Suppressor macrophage treated with lipopolysaccharide for 4 hours (primary cell): ENCODE measurements around the gene ZNF574.
A peak's percentile ranks its signal among the peaks of the same experiment; 100 is the strongest.
"Not testable (repeated sequence)": the region's sequence is repeated elsewhere in the genome, so short reads cannot be mapped to it uniquely, and the experiment has no call there.

Experiments used
- DNase-seq: peaks from one replicate; pipeline ENCODE4 v3.0.0-alpha.2; 2020

ZNF574 gene, protein sequence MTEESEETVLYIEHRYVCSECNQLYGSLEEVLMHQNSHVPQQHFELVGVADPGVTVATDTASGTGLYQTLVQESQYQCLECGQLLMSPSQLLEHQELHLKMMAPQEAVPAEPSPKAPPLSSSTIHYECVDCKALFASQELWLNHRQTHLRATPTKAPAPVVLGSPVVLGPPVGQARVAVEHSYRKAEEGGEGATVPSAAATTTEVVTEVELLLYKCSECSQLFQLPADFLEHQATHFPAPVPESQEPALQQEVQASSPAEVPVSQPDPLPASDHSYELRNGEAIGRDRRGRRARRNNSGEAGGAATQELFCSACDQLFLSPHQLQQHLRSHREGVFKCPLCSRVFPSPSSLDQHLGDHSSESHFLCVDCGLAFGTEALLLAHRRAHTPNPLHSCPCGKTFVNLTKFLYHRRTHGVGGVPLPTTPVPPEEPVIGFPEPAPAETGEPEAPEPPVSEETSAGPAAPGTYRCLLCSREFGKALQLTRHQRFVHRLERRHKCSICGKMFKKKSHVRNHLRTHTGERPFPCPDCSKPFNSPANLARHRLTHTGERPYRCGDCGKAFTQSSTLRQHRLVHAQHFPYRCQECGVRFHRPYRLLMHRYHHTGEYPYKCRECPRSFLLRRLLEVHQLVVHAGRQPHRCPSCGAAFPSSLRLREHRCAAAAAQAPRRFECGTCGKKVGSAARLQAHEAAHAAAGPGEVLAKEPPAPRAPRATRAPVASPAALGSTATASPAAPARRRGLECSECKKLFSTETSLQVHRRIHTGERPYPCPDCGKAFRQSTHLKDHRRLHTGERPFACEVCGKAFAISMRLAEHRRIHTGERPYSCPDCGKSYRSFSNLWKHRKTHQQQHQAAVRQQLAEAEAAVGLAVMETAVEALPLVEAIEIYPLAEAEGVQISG

DNA sequence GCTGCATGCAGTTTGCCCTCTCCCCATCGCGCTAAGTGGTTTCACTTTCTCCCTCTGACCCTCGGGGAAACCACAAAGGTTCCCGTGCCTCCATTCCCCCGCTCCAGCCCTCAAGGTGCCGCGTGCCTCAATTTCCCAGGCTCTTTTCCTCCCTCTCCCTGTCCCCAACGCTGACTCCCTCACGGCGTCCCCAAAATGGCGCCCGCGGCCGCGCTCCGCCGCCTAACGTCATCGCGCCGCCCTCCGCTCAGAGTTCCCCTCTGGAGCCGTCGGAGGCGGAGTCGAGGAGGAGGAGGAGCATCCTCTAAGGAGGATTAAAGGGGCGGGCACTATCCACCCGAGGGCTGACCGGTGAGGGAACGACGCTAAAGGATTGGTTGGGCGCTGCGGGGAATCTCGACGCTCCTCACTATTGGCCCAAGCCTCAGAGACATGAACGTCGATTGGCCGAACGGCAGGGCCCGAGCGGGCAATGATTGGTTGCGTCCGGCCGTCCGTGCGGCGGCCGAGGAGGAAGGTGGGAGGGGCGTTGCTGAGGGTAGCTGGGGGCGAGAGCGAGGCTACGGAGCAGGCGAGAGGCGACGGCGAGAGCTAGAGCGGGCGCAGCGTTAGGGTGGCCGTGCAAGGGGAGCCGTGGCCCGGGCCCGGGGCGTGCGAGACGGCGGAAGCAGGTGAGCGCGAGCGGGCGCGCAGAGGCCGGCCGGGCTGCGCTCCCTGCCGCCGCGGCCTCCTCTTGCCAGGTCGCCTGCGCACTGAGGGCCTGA lies at the start of gene ZNF574:
TSS of gene ZNF574 (plus strand) at position 551 of the 764 bp plus-strand sequence. CDS start 2,441 bp downstream, outside the sequence.
- peak; percentile 100 for DNase-seq

- peak; percentile 13 for DNase-seq
These were observed 47.4 kb upstream of the ZNF574 start for GRCh38 chr19:42028304-42029216.

GRCh38 chr19:42030645-42031440 lies 45.1 kb upstream of the ZNF574 start:
- DNase-seq: no peak

DNA sequence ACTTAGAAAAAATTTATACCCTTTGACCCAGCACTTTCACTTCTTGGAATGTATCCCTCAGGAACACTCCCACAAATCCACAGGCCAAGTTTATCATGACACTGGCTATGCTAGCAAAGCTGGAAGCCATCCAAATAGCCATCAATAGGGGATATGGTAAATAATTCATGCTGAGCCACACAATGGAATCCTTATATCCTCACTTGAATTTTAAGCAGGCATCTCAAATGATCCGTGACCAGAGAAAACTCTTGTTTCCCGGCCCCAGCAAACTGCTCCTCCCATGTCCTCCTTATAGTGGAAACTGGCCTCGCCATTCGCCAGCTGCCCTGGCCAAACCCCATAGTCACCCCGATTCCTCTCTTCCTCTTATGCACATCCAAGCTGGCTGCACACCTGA lies 43.5 kb upstream of the ZNF574 start:
- no peak for DNase-seq

DNA sequence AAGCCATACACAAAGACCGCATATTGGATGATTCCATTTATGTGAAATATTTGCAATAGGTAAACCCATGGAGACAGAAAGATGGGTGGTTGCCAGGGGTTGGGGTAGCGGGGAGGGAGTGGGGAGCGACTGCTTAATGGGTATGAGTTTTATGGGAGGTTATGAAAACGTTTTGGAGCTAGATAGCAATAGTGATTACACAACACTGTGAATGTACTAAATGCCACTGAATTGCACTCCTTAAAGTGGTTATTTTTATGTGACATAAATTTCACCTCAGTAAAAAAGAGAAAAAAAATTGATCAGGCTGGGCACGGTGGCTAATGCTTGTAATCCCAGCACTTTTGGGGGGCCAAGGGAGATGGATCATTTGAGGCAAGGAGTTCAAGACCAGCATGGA lies 42.6 kb upstream of the ZNF574 start:
- no peak for DNase-seq

GRCh38 chr19:42034640-42035391 lies 41.1 kb upstream of the ZNF574 start:
- DNase-seq: peak; percentile 85

GRCh38 chr19:42037649-42038048 lies 38.3 kb upstream of the ZNF574 start:
- DNase-seq: no peak

DNA sequence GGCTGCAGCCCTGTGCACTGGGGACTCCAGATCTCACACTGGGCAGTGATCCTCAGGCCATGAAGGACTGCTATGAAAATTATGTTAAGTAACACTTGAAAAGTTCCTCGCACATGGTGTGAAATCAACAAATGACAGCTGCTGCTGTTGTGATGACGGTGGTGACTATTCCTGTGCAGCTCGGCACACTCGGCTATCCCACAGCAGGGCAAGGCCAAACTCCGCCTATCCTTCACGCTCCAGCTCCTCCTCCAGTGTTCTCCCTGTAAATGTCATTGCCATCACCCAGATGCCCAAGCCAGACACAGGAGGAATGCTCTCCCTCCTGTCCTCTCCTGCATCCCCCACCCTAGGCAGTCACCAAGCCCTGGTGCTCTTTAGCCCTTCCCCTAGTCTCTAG lies 37.3 kb upstream of the ZNF574 start:
- DNase-seq: no peak

DNA sequence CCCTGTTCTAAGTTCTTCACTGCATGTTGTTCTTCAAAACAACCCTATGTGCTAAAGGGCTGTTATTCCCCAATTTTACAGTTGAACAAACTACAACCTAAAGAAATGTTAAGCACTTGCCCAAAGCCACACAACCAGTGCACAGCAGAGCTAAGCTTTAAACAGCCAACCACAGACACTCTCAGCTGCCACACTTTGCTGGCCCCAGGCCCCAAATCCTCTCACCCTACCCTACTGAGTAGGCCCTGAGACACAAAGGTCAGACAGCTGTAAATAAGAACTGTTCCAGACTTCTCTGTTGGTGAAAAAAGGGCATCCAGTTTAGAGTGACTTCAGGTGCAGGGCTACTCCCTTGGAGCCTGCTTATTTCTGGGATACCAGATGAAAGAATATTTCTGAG lies 35.9 kb upstream of the ZNF574 start:
- DNase-seq: no peak

DNA sequence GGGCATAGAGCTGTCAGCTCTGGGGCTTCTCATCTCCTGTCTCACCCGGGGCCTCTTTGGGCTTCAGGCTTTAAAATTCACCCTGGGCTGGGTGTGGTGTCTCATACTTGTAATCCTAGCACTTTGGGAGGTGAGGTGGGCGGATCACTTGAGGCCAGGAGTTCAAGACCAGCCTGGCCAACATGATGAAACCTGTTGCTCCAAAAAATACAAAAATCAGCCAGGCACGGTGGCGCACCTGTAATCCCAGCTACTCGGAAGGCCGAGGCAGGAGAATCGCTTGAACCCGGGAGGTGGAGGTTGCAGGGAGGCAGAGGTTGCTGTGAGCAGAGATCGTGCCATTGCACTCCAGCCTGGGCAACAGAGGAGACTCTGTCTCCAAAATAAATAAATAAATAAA lies 35.5 kb upstream of the ZNF574 start:
- DNase-seq: not testable (repeated sequence)

DNA sequence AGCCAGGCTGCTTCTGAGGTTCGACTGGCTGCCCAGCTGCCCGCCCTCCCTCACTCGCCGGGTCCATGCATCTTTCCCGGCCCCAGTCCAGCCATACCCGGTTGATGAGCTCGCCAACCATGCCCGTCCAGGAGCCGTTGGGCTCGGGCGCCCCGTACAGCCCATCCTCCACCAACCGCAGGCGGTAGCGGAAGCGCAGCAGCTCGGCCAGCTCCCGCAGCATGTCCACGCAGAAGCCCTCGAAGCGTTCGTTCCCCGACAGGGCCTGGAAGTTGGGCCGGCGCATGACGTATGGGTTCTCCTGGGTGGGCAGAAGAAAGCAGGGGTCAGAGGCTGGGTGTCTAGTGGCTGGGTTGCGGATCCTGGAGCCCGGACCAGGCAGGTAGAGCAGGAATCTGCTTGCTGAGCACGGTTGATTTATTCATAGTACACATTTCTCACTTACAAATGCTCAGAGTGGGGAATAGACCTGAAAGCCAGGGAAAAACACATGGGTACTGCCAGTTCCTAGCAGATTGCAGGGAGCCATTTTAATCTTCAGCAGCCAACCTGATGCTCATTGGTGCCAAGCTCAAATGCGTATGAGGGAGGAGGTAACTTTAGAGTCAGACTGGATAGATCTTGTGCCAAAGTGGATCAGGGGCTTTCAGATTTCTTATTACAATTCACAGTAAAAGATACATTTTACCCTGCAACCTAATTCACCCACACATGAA lies 33.4 kb upstream of the ZNF574 start:
- no peak for DNase-seq

- no peak for DNase-seq
These were observed 30.4 kb upstream of the ZNF574 start for GRCh38 chr19:42045575-42045974.

DNA sequence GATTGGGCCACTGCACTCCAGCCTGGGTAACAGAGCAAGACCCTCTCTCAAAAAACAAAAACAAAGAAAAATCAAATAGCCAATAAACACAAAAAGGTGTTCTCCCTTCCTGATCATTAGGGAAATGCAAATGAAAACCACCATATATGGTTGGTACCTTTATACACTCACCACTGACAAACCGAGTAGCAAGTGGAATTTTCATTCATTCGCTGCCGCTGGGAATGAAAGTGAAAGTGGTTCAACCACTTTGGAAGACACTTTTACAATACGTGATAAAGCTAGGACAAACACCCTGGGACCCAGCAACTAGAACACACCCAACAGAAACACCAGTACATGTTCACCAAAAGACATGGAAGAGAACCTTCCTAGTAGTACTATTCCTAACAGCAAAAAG lies 27.0 kb upstream of the ZNF574 start:
- no peak for DNase-seq

DNA sequence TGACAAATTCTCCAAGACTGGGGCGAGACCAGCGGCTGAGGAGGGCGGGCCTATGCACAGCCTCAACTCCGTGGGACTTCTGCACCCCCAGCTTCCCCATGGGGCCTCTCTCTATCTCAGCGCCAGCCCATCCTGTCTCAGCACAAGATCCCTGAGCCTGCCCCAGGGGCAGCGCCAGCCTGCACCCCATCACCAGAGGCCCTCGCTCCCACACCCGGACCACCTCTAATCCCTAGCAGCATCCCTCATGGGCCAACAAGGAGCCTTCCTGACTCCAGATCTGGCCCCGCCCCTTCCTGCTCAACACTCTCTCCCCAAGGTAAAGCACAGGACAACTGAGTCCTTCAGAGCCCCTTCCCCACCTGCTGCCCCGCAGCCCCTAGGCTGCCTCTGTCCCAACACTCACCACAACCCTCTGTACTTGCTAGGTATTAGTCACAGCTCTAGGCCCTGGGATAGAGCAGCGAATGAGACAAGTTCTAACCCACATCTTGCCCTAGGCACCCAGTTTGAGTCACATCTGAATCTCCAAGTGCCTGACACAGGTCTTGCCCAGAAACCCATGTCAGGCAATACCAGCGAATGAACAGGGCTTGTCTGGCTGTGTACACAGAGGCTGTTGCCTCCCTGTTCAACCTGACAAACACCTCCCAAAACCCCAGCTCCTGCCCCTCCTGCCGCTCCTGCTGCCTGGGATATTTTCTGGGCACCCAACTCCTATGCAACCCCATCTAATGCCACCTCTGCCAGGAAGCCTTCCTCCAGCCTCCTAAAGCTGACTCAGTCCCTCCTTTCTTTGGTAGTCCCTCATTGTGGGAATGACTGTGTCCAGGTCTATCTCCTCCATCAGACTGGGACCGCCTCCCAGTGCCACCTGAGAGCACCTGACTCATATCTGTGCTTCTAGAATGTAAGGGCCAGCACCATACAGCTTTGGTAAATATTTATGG lies 24.5 kb upstream of the ZNF574 start:
- DNase-seq: no peak

GRCh38 chr19:42052241-42052863 lies 23.6 kb upstream of the ZNF574 start:
- no peak for DNase-seq

- DNase-seq: no peak
These were observed 22.7 kb upstream of the ZNF574 start for GRCh38 chr19:42053037-42053935.

- no peak for DNase-seq
These were observed 21.8 kb upstream of the ZNF574 start for GRCh38 chr19:42054205-42054604.
